Stimulated activated CD8-positive, alpha-beta memory T cell treated with anti-CD3 and anti-CD28 coated beads, Interleukin-12 subunit alpha, Interleukin-12 subunit beta, amount 100 ng/mL, for 24 hours (primary cell): ENCODE data around the gene NEUROD2.

Experiments
- DNase-seq: peaks from one replicate; pipeline ENCODE4 v3.0.0-alpha.2; 2020; ENCODE audit errors: extremely low read depth

NEUROD2 gene

GRCh38 chr17:39580082-39580468, 27.6 kb downstream of the NEUROD2 start:
- DNase-seq = no peak

- DNase-seq = no peak
These were observed 28.2 kb downstream of the NEUROD2 start for GRCh38 chr17:39579318-39580081.

- no peak for DNase-seq
These were observed 29.4 kb downstream of the NEUROD2 start for GRCh38 chr17:39578272-39578671.

- no peak for DNase-seq
These were observed 31.5 kb downstream of the NEUROD2 start for GRCh38 chr17:39576187-39576586.

GRCh38 chr17:39573447-39574298, 34.0 kb downstream of the NEUROD2 start:
- DNase-seq = no peak

GRCh38 chr17:39572121-39572520, 35.6 kb downstream of the NEUROD2 start:
- DNase-seq = no peak

DNA sequence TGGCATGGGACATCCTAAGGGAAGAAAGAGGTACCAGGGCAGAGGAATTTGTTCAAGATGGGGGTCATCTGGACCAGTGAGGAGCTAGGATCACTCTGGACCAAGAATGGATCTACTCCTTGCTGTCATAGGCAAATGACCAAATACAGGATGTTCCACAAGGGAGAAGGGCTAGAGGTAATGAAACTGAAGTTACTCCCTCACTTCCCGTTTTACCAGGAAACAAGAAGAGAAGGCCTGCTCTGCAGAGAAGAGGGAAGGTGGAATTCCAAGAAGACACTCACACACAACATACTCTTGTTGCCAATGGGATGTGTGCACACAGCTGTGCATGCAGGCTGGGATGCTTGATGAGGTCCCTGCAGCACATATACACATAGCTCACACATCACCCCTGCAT, 38.6 kb downstream of the NEUROD2 start:
- no peak for DNase-seq

- DNase-seq = no peak
These were observed 39.0 kb downstream of the NEUROD2 start for GRCh38 chr17:39568702-39569101.

- DNase-seq = no peak
These were observed 41.4 kb downstream of the NEUROD2 start for GRCh38 chr17:39566094-39566850.

DNA sequence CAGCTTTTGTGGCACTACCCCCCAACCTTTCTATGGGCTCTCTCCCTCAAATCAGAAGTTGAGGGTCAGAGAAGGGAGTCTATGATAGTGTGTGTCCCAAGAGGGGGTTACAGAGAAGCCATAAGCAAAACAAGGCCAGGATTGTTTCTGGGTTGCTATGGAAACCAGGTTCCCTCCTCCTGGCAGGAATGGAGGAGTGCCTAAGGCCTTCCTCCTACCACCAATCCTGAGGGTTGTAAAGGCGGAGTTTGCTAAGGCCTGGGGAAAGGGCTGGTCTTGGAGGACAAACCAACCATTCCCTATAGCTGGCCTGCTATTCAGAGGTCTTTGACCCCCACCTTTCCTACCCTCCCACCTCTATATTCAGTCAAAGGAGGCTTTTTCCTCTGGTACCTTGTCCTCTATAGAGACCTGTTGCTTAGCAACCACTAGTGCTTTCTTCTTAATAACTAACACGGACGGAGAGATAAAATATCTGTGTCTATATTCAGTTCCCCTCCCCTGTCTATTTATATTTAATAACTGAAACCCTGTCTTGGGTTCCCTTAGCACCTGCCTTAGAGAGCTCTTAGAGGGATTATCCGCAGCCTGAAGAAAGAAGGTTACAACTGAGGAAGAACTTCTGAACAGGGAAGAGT, 43.4 kb downstream of the NEUROD2 start:
- no peak for DNase-seq

GRCh38 chr17:39563476-39563875, 44.2 kb downstream of the NEUROD2 start:
- no peak for DNase-seq

DNA sequence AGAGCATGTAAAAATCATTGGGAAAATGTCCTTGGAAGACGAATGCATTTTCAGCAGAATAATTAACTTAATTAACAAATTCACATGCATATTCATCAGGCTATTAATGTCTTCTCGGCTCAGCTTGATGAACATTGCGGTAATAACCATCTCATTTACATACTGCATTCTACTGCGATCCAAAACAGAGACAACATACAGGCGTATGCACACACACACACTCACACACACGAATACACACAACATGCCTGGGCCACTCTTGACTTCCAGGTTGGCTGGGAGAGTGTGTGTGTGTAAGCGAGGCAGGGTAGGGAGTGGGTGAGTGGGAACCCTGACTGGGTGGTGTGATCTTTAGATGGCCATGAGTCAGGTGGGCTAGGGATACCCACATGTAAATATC, 44.7 kb downstream of the NEUROD2 start:
- no peak for DNase-seq

DNA sequence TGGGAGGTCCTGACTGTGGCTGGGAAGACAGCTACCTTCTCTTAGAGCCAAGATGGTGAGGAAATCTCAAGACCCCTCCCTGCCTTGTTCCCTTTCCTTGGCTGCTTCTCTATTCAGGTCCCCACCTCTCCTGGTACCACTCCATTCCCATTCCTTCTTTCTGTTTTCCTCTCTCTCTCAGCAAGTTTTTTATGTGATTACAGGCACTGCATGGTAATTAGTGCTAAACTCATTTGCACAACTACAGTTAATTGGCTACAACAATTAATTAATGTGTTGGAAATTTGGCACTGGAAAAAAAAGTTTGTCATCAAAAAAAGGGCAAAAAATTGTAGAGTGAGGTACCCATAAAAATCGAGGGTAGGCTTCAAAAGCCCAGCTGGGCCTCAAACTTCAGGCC, 45.3 kb downstream of the NEUROD2 start:
- DNase-seq = no peak

DNA sequence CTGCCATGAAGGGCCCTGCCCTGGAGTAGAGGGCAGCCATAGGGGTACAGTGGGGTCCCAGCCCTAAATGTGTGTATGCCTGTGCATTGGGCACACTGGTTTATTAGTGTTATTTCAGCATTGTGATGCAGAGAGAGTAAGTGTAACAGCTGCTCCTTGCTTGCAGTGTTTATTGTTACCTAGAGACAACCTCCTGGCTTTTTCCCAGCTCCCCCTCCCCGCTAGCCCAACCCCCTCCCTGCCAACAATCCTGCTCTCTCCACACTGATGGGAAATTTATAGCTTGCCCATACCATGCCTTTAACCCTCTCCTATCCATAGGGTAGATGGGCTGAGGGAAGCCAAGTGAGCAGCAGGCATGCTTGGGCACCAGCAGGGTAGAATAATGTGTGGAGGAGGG, 51.3 kb downstream of the NEUROD2 start:
- DNase-seq = no peak

GRCh38 chr17:39555368-39555767, 52.4 kb downstream of the NEUROD2 start:
- no peak for DNase-seq
